Ovary (tissue), 9 donors: ENCODE measurements around the gene AVEN. TPM values are rescaled to one million over a fixed set of nuclear protein-coding genes. Genes with fewer than 3 reads are reported as not detected.

ENCODE experiments used
- DNase-seq, 5 donors: peaks; one replicate each; pipeline ENCODE4 v3.0.0-alpha.2; 2019 to 2020
- H3K27ac ChIP-seq, 2 donors: fragments of 200-600 bp; one replicate each; pipeline versions ENCODE4 v1.5.1 to v1.8.0; 2019 to 2022
- H3K27me3 ChIP-seq: fragments of 200-600 bp; one replicate; pipeline ENCODE4 v1.8.0; 2022
- H3K36me3 ChIP-seq: fragments of 200-600 bp; sonication (generic); one replicate; pipeline ENCODE4 v1.5.1; 2019
- H3K4me1 ChIP-seq: one replicate; pipeline ENCODE4 v1.8.1; 2013; ENCODE audit warnings: mild to moderate bottlenecking, moderate library complexity; ENCODE audit not compliant: insufficient read depth
- H3K4me3 ChIP-seq: fragments of 200-600 bp; sonication (generic); one replicate; pipeline ENCODE4 v1.5.1; 2017
- H3K9me3 ChIP-seq, 2 donors: fragments of 200-600 bp in 1 of 2; sonication (generic) in 1 of 2; one replicate each; pipeline versions ENCODE4 v1.5.1 to v1.8.1; 2013 to 2019; ENCODE audit warnings: mild to moderate bottlenecking in 1 of 2, moderate library complexity in 1 of 2
- CTCF ChIP-seq, 3 donors: fragments of 450-650 bp in 2 of 3; fragments of 200-600 bp in 1 of 3; IDR thresholded peaks; one replicate each; pipeline versions ENCODE4 v1.5.1 to v1.8.0; 2016 to 2022; ENCODE audit warnings: antibody characterized with exemption in 3 of 3, mild to moderate bottlenecking in 1 of 3
- EP300 ChIP-seq: sonication (generic); formaldehyde crosslinking; IDR thresholded peaks from one replicate; pipeline ENCODE4 v1.6.1; 2017; ENCODE audit warnings: antibody characterized with exemption
- POLR2A ChIP-seq: fragments of 450-650 bp; IDR thresholded peaks from one replicate; pipeline ENCODE4 v1.6.1; 2017; ENCODE audit warnings: antibody characterized with exemption, mild to moderate bottlenecking, moderate library complexity
- WGBS, 3 donors: extraction: QIAGEN DNeasy Blood & Tissue Kit in 1 of 3; methylation state at CpG; one replicate each; pipeline versions ENCODE4 v1.1.5 to v1.1.7; 2013 to 2017; 5-methylcytosine and 5-hydroxymethylcytosine counted together
- intact Hi-C, 4 donors: fragments of 100-400 bp; cut with DNase I; formaldehyde crosslinking; loops; one replicate each; pipeline versions ENCODE4 v1.11.0 to v1.15.1; 2022 to 2023
- polyA plus RNA-seq, 2 donors: library from polyadenylated mRNA; stranded (reverse); fragments of 200-250 nt in 1 of 2; fragments of 350-450 nt in 1 of 2; fragmentation: Illumina TruSeq in 1 of 2; extraction: RNeasy Lipid Tissue Mini Kit (QIAGEN cat#74804) in 1 of 2; gene quantifications; one replicate each; pipeline ENCODE4 v1.2.3, GENCODE V29; 2013 to 2014
- total RNA-seq, 7 donors: library from RNA; depleted of rRNA in 2 of 7; stranded (reverse); fragments of >200 nt in 2 of 7; fragmentation: NEBNext Ultra II Directional in 3 of 7; extraction: Animal tissue kit (Norgen Biotek cat#: 25700) in 3 of 7; gene quantifications; one replicate each; pipeline versions ENCODE4 v1.1.0 to v1.2.4, GENCODE V29; 2016 to 2023
- donor health status: DM: no; HTN: no; CAD: no; lungs with moderate emphysema.
- donor health status: DM: no; HTN: no; CAD: no.
- donor health status: Bipolar disorder and iron deficiency.
- donor health status: DM: yes; HTN: yes; CAD: no.
- donor health status: DM: no; HTN: no; CAD: no.
- donor health status: DM: yes; HTN: yes; CAD: no.

Gene AVEN
- total and polyA plus RNA-seq, 9 donors: 9.0 to 20.9 (median 11.5) TPM

DNA sequence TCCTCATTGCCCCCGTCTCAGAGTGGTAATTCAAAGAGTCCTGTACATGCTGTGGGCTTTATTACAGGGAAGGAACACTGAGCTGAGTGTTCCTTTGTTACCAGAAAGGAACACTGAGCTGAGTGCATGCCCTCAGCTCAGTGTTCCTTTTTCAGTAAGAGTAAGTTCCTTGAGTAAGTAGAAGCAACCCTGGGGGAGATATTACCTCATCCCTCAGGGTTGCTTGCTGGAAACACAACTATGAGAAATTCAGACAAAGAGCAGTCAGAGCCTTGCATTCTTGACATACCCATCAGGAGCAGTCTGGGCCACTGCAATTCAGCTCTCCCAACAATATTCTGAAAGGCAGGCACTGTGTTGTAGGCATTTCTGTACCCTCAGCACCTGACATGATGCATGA lies 53.7 kb downstream of the AVEN start:
- TF ChIP-seq CTCF (IDR thresholded peaks at IDR 0.05) (no peak), EP300 (no peak), POLR2A (no peak)
- WGBS, 3 donors: 67 to 76% (median 70%) methylated on average over 1 of the region's 1 CpG
- Histone ChIP-seq H3K4me1 (no peaks in the 10 kb centered on the region), H3K36me3 (no peaks in the 10 kb centered on the region), H3K27ac (no peak overlapping the region), H3K9me3 (no peaks in the 10 kb centered on the region), H3K4me3 (no peak overlapping the region), H3K27me3 (no peaks in the 10 kb centered on the region)
- intact Hi-C loops: no loop called here
- DNase-seq: no peak

DNA sequence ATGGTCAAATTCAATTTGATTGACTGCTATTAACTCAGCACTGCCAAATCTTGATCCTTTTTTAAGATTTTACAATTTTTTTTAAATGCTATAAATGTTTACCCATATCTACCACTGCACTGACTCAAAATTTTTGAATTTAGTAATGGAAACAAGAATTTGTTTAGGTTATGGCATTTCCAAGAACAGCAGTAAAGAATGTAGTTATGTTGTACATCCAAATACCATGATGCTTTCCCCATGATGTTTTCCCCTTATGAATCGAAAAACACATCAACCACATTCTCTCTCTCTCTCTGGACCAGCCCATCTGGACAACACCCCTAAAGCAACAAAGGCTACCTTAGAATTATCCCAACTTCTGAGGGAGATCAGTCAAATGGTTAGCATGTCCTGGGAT lies 56.5 kb downstream of the AVEN start:
- TF ChIP-seq CTCF (IDR thresholded peaks at IDR 0.05) (no peak), POLR2A (no peak), EP300 (no peak)
- Histone ChIP-seq H3K27me3 (no peaks in the 10 kb centered on the region), H3K4me3 (no peak overlapping the region), H3K9me3 (no peaks in the 10 kb centered on the region), H3K27ac (no peak overlapping the region), H3K36me3 (no peaks in the 10 kb centered on the region), H3K4me1 (no peaks in the 10 kb centered on the region)
- intact Hi-C loops: no loop called here
- 74 to 88% (median 85%) methylated on average over 1 of the region's 1 CpG for WGBS, 3 donors
- no peak for DNase-seq

DNA sequence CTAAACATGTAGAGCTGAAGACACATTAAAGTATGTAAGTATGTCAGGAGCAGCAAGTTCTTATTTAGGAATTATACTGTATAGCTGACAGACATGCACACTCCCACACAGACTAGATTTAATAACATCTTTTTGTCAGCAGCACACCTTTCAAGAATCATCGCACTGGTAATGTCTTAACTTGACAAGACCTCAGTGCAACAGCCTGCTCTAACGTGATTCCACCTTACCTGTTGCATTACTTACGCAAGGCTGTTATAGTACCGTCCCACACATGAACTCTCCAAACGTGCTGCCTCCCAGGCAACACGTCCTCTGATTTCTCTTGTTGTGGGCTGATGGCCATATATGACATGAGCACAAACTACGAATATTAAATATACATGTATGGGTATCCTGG lies 58.8 kb downstream of the AVEN start:
- Histone ChIP-seq H3K4me1 (no peaks in the 10 kb centered on the region), H3K4me3 (no peak overlapping the region), H3K27ac (no peak overlapping the region), H3K27me3 (no peaks in the 10 kb centered on the region), H3K9me3 (no peaks in the 10 kb centered on the region), H3K36me3 (no peaks in the 10 kb centered on the region)
- DNase-seq: no peak
- no peak for TF ChIP-seq CTCF (IDR thresholded peaks at IDR 0.05)
- no peak for TF ChIP-seq EP300
- no peak for TF ChIP-seq POLR2A
- intact Hi-C loops: no loop called here
- 62 to 64% (median 63%) methylated on average over 7 of the region's 7 CpGs for WGBS, 3 donors

DNA sequence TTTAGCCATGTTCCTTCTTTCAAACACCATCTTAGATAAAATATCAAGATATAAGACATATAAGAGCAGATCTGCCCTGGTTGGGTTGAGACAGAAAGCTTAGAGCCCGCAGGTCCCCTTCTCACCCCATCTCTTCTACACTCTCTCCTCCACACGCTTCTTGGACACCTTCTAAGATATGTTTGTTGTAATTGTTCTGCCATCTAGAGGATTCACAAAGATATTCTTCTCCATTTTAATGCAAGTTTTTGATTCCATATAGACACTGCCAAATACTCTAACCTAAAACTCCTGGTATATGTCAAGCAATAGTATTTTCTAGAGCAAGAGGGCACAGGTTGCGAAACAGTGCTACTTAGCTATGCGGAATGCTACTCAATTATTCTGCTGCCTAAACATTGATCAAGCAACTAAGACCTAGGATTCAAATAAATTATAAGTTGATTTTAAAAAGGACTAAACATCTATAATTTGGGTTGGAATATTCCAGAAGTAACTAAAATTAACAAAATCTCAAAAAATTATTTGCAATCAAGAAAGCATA lies 63.9 kb downstream of the AVEN start:
- Histone ChIP-seq H3K4me1 (no peaks in the 10 kb centered on the region), H3K4me3 (no peak overlapping the region), H3K36me3 (no peaks in the 10 kb centered on the region), H3K9me3 (no peaks in the 10 kb centered on the region), H3K27me3 (no peaks in the 10 kb centered on the region), H3K27ac (no peak overlapping the region)
- DNase-seq: no peak
- 72 to 76% (median 72%) methylated on average over 4 of the region's 4 CpGs for WGBS, 3 donors
- intact Hi-C loops: no loop called here
- TF ChIP-seq CTCF (IDR thresholded peaks at IDR 0.05): no peak
- no peak for TF ChIP-seq POLR2A
- no peak for TF ChIP-seq EP300
